HG02970 (cell line): Measurements from ENCODE around the gene MYO5B.

Experiments used
- ATAC-seq: cut with Tn5 transposase; IDR thresholded peaks from one replicate; pipeline ENCODE4 v1.9.1; 2021; ENCODE audit warnings: mild to moderate bottlenecking, moderate library complexity, moderate number of reproducible peaks; ENCODE audit not compliant: unreplicated experiment, low FRiP score

MYO5B gene

GRCh38 chr18:49976795-49977560 lies 218.0 kb downstream of the MYO5B start:
- ATAC-seq: no peak

GRCh38 chr18:49976001-49976400 lies 218.9 kb downstream of the MYO5B start:
- ATAC-seq: no peak

GRCh38 chr18:49974079-49974478 lies 220.9 kb downstream of the MYO5B start:
- no peak for ATAC-seq

GRCh38 chr18:49973592-49973991 lies 221.4 kb downstream of the MYO5B start:
- ATAC-seq: no peak

- no peak for ATAC-seq
Observed at GRCh38 chr18:49972535-49972934, 222.4 kb downstream of the MYO5B start.

- no peak for ATAC-seq
Observed at GRCh38 chr18:49971462-49971861, 223.5 kb downstream of the MYO5B start.

- no peak for ATAC-seq
Observed at GRCh38 chr18:49970319-49970718, 224.6 kb downstream of the MYO5B start.

GRCh38 chr18:49968644-49969309 lies 226.2 kb downstream of the MYO5B start:
- no peak for ATAC-seq

- no peak for ATAC-seq
Observed at GRCh38 chr18:49967636-49968313, 227.2 kb downstream of the MYO5B start.

GRCh38 chr18:49967171-49967570 lies 227.8 kb downstream of the MYO5B start:
- ATAC-seq: no peak

- ATAC-seq: no peak
Observed at GRCh38 chr18:49966090-49966489, 228.9 kb downstream of the MYO5B start.

- no peak for ATAC-seq
Observed at GRCh38 chr18:49963217-49963616, 231.7 kb downstream of the MYO5B start.

GRCh38 chr18:49961271-49961670 lies 233.7 kb downstream of the MYO5B start:
- no peak for ATAC-seq

GRCh38 chr18:49960376-49960775 lies 234.6 kb downstream of the MYO5B start:
- ATAC-seq: no peak

- ATAC-seq: peak; percentile 51
Observed at GRCh38 chr18:49959176-49959575, 235.8 kb downstream of the MYO5B start.

GRCh38 chr18:49955263-49955662 lies 239.7 kb downstream of the MYO5B start:
- ATAC-seq: no peak

- ATAC-seq: no peak
Observed at GRCh38 chr18:49953391-49953790, 241.6 kb downstream of the MYO5B start.

- ATAC-seq: no peak
Observed at GRCh38 chr18:49949951-49950395, 245.0 kb downstream of the MYO5B start.

- no peak for ATAC-seq
Observed at GRCh38 chr18:49948975-49949374, 246.0 kb downstream of the MYO5B start.

- ATAC-seq: no peak
Observed at GRCh38 chr18:49944663-49945062, 250.3 kb downstream of the MYO5B start.

- no peak for ATAC-seq
Observed at GRCh38 chr18:49936821-49937220, 258.1 kb downstream of the MYO5B start.
